GM21390 (cell line): Measurements from ENCODE around the gene GALNT6.

ENCODE experiments used
- ATAC-seq: cut with Tn5 transposase; IDR thresholded peaks from one replicate; pipeline ENCODE4 v1.9.1; 2021; ENCODE audit not compliant: unreplicated experiment

The GALNT6 gene

DNA sequence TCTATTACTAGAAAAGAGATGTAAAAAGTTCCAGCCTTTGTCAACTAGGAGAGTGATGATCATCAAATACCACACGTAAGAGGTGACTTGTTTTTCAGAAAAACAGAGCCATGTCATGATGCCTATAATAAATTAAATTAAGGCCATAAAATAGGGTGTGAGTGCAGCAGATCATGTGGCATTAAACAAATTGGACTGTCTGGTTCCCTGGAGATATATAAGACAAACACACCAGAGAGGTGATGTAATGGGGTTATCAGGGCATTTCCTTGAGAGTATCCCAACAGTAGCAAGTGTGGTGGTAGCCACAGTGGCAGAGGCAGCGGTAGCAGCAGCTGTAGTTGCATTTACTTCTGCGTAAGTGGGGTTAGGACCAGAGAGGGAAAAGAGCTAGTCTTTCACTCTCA is 14.6 kb upstream of the GALNT6 start:
- ATAC-seq, result no peak

DNA sequence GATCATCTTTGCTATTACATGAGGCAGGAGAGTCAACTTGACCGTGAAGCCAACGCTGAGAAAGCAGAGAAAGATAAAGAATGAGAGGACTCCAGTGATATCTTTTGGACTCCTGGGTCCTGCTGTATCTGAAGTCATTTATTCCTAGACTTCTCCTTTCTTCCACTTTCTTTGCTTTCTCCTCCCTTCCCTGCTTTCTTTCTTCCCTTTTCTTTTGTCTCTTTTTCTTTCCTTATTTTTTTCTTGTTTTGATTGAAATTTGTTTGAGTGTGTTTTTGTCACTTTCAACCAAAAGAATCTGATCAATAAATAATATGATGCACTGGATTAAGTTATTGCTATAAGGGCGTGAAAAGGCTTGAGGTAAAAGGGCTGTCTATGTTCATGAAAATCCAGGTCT is 13.4 kb upstream of the GALNT6 start:
- no peak for ATAC-seq

- no peak for ATAC-seq
Measured at GRCh38 chr12:51403681-51404136, 12.5 kb upstream of the GALNT6 start.

- no peak for ATAC-seq
Measured at GRCh38 chr12:51403159-51403558, 12.0 kb upstream of the GALNT6 start.

DNA sequence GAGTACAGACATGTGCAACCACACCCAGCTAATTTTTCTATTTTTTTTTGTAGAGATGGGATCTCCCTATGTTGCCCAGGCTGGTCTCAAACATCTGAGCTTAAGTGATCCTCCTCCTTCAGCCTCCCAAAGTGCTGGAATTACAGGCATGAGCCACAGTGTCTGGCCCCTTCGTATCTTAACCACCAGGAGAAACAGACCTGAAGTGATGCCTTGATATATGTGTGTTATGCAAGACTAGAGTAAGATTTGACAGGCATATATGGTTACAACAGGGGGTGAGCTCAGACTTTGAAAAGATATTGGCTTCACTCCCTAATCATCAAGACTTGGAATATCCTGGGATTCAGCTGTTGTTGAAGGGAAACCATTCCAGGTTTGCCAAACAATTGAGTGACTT is 10.7 kb upstream of the GALNT6 start:
- ATAC-seq, result no peak

- ATAC-seq, result no peak
Measured at GRCh38 chr12:51401486-51401885, 10.3 kb upstream of the GALNT6 start.

GRCh38 chr12:51401020-51401419 is 9.8 kb upstream of the GALNT6 start:
- no peak for ATAC-seq

GRCh38 chr12:51399891-51400290 is 8.7 kb upstream of the GALNT6 start:
- no peak for ATAC-seq

DNA sequence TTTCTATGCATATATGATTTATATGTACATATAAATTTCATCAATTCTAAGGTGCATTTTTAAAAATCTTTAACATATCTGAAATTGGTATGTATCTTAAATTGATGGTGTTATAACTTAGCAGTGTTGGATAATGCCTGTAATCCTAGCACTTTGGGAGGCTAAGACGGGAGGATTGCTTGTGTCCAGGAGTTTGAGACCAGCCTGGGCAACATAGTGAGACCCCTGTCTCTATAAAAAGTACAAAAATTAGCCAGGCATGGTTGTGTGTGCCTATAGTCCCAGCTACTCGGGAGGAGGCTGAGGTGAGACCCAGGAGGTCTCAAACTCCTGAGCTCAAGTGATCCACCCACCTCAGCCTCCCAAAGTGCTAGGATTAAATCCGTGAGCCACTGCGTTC is 6.5 kb upstream of the GALNT6 start:
- no peak for ATAC-seq

GRCh38 chr12:51395283-51396230 is 4.4 kb upstream of the GALNT6 start:
- no peak for ATAC-seq

DNA sequence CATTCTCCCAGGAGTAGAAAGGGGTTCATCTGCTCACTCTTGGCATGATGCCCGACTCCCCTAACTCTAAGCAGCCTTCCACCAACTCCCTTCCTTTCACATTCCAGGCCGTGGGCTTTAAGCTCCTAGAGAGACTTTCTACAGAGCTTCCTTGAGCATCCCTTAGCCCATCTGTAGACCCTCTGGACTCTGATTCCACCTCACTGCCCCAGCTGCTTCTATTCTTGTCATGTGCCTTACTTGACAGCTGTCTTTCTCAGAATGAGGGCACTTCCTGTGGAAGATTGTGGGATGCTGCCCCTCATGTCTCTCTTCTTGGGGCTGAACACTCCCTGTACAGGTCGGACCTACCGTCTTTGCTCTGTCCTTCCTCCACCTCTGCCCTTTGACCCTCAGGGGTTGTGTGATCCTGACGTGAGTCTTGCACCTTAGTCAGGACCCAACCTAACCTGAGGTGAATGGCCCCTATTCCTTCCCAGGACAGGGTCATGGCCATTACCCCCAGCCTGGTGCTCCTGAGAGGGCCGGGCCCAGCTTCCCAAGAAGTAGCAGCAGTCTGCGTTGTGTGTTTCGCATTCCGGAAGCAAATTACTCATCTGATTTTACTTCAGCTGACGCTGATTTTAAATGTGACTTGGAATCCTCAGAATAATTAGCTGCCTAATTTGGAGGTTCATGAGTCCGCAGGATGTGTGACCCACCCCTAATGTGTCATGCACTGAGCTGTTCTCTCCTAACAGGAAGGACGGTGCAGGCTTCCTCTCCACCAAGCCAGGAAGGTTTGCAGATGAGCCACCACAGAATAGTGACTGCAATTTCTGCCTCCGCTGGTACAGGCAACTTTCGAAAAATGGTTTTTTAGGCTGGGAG is 2.7 kb upstream of the GALNT6 start:
- ATAC-seq, result no peak

DNA sequence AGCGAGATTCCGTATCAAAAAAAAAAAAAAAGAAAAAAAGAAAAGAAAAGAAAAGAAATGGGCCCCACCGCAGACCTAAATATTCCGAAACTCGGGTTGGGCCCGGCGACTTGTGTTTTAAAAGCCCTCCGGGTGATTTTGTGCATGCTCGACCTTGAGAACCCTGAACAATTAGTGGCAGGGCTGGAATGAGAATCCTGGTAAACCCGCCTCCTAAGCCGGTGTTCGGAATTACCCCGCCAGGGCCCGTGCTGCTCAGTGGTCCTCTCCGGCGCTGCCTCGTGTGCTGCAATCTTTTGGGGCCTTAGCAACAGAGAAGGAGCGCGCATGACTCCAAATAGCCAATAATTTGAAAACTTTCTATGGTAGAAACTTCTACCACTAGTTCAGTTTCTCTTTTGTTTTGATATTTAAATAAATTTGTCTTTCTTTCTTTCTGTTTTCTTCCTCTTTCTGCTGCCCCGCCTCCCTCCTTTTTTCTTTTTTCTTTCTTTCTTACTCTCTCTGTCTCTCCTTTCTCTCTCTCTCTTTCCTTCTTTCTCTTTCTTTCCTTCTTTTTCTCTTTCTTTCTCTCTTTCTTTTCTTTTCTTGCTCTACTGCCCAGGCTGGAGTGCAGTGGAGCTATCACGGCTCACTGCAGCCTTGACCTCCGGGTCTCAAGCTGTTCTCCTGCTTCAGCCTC is 1.5 kb upstream of the GALNT6 start:
- no peak for ATAC-seq

DNA sequence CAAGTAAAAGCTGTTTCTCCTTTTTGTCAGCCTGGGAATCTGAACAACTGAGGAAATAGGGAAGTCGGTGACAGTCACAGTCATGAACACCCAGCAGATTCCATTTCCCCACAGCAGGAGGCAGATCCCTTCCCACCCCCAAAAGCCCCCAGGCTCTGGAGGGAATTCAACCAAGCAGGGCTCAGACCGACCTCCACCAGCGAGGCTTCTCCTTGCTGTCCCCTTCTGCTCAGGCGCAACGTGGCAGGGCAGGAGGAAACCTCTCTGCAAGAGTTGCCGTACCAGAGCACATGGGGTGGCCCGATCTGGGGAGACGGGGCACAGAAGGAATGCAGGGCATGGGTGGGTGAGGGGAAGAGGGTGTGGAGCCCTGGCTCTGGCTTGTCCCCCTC is 319 bp downstream of the GALNT6 start:
- ATAC-seq, result no peak

DNA sequence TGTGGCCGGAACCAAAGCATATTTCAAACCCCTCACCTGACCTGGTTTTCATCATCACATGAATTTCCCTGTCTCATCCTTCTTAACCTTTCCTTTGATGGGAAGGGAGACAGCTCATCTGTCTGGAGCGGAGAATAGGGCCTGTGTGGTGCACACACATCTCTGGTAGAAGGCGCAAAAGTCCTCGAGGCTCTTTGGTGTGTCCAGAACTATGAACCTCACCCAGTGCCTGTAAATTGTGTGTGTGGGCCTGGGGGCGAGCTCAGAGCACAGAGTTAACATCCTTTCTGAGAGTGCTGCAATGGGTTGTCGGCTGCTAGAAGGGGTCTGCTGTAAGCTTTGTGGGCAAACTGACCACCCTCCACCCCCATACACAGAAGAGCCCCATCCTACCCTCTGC is 749 bp downstream of the GALNT6 start:
- ATAC-seq, result no peak

DNA sequence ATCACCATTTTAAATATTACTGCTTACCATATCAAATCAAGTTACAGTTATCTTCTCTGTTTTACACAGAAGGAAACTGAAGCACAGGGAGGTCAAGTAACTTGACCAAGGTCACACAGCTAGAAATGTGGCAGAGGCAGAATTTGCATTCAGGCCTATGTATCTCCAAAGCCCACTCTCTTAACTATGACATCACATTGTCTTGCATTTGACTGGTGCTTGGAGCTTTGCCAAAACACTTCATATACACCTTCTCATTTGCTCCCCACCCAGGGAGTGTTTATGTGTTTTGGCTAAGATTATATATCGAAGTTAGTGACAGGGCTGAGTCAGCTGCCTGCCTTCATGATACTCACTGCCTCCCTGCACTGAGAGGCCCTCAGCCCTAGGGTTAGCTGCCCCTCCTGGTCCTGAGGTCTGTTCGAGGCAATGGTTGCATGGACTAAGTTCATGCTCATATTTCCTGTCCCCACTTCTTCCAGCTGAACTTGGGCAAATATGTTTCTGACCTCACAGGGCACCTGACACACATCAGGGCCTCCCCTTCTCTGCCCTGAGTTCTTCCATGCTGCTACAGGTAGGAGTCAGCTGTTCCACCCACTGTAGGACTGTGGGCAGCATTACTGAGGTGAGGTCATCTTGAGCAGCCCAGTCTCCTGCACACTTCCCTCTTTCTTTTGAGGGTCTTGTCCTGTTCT is 1.8 kb downstream of the GALNT6 start:
- ATAC-seq, result no peak

GRCh38 chr12:51388846-51389245 is 2.4 kb downstream of the GALNT6 start:
- ATAC-seq, result no peak

DNA sequence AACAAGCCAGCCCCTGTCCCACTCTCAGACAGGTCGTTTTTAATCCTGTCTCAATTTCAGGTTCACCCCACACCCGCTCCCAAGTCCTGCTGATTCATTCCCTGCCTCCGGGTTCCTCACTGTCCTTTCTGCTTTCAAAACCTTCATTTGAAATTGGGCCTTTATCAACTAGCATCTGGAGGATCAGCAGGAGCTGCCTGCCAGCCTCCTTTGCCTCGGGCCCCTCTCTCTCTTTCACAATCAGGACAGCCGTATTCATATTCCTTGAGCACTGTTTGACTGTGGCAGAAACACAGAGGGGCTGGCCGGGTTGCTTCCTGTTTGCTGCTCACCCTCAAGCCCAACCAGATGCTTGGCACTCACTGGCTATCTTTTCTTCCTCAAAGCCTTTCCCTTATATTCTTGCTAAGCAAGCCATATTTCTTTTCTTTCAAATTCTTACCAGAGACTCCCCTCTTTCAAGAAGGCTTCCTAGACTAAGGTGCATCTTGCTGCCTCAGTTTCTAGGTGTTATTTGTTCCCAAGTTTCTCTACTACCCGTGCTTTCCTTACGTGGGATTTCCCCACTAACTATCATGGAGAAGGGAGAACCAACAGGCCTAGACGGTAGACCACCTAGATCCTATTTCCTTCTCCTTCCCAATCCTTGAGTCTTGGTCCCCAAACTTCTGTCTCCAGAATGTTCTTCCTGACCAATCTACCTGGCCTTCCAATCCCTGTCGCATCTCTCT is 3.0 kb downstream of the GALNT6 start:
- ATAC-seq, result no peak

- no peak for ATAC-seq
Measured at GRCh38 chr12:51386351-51386750, 4.9 kb downstream of the GALNT6 start.

DNA sequence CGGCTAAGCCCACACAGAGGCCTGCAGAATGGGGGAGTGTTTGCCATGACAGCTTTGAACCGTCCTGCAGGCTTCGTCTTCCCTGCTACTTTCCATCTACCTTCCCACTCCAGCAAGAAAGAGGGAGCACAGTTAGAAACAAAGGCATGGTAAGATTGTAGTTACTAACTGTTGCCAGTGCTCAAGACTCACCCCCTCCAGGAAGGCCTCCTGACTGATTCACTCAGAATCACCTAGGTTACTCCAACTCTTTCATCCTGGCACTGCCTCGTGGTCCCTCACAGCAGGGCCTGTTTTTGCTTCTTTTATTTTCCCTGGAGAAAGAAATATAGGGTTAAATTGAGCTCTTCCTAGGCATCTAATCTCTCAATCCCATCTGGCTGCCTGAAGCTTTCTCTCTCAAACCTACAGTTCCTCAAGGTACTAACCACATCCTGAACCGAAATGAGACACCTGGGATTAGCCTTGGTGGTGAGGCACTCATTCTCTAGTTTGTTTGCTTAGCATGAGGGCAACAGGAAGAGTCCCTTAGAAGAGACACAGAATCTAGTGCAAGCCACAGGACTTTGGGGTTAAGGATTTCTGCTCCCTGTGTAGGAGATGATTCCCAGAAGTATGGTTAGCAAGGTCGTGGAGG is 7.8 kb downstream of the GALNT6 start:
- ATAC-seq, result no peak

GRCh38 chr12:51382173-51382572 is 9.0 kb downstream of the GALNT6 start:
- no peak for ATAC-seq
